ENCODE data around the gene NKAIN1. TPM values are rescaled to one million over a fixed set of nuclear protein-coding genes. Genes with fewer than 3 reads are reported as not detected.
"Not testable (repeated sequence)": the region's sequence is repeated elsewhere in the genome, so short reads cannot be mapped to it uniquely, and the experiment has no call there.

The NKAIN1 gene
- total RNA-seq, 4 donors from 2014 or later: 0.09 to 0.30 (median 0.12) TPM; not detected in 1

- H3K27ac ChIP-seq: no peak overlapping the region
- intact Hi-C loops (cut with DNase I): no loop called here
- H3K4me1 ChIP-seq: no peaks in the 10 kb centered on the region
- H3K9me3 ChIP-seq: no peaks in the 10 kb centered on the region
- no peaks in the 10 kb centered on the region for H3K36me3 ChIP-seq
- no peak overlapping the region for H3K4me3 ChIP-seq
- no peak for DNase-seq
- H3K27me3 ChIP-seq: no peaks in the 10 kb centered on the region
- TF ChIP-seq POLR2A (IDR thresholded peaks at IDR 0.05) (no peak), CTCF (IDR thresholded peaks at IDR 0.05) (no peak)
- WGBS, 2 donors: 85 to 87% methylated on average over 4 of the region's 4 CpGs
Measured at GRCh38 chr1:31143455-31143854, 96.2 kb downstream of the NKAIN1 start.

GRCh38 chr1:31142406-31142805, 97.3 kb downstream of the NKAIN1 start:
- H3K4me1 ChIP-seq: no peaks in the 10 kb centered on the region
- intact Hi-C loops (cut with DNase I): no loop called here
- H3K27ac ChIP-seq: no peak overlapping the region
- WGBS, 2 donors: 92 to 100% methylated on average over 4 of the region's 4 CpGs
- no peaks in the 10 kb centered on the region for H3K27me3 ChIP-seq
- H3K4me3 ChIP-seq: no peak overlapping the region
- H3K36me3 ChIP-seq: no peaks in the 10 kb centered on the region
- no peaks in the 10 kb centered on the region for H3K9me3 ChIP-seq
- DNase-seq: no peak
- TF ChIP-seq POLR2A (IDR thresholded peaks at IDR 0.05): no peak
- TF ChIP-seq CTCF (IDR thresholded peaks at IDR 0.05): no peak

- Histone ChIP-seq H3K4me3 (no peak overlapping the region), H3K27me3 (no peaks in the 10 kb centered on the region), H3K4me1 (no peaks in the 10 kb centered on the region), H3K27ac (no peak overlapping the region), H3K36me3 (no peaks in the 10 kb centered on the region), H3K9me3 (no peaks in the 10 kb centered on the region)
- TF ChIP-seq CTCF (IDR thresholded peaks at IDR 0.05): no peak
- no peak for TF ChIP-seq POLR2A (IDR thresholded peaks at IDR 0.05)
- intact Hi-C loops (cut with DNase I): no loop called here
- no peak for DNase-seq
- WGBS, 2 donors: 36 to 42% methylated on average over 7 of the region's 7 CpGs
Measured at GRCh38 chr1:31140299-31140698, 99.4 kb downstream of the NKAIN1 start.

GRCh38 chr1:31138797-31139521, 100.7 kb downstream of the NKAIN1 start:
- intact Hi-C loops (cut with DNase I): not testable (repeated sequence)
- 87 to 94% methylated on average over 9 to 12 of the region's 12 CpGs for WGBS, 2 donors

GRCh38 chr1:31137873-31138272, 101.8 kb downstream of the NKAIN1 start:
- intact Hi-C loops (cut with DNase I): not testable (repeated sequence)
- WGBS, 2 donors: 75 to 87% methylated on average over 3 of the region's 3 CpGs

More at GRCh38 chr1:31138797-31139521, 100.7 kb downstream of the NKAIN1 start:
- not testable (repeated sequence) for H3K4me1 ChIP-seq, H3K36me3 ChIP-seq, H3K27me3 ChIP-seq, H3K9me3 ChIP-seq, H3K27ac ChIP-seq, DNase-seq, H3K4me3 ChIP-seq

GRCh38 chr1:31135973-31136600, 103.6 kb downstream of the NKAIN1 start:
- 63 to 73% methylated on average over 2 of the region's 2 CpGs for WGBS, 2 donors
- Histone ChIP-seq H3K4me1 (no peaks in the 10 kb centered on the region), H3K36me3 (no peaks in the 10 kb centered on the region), H3K4me3 (no peak overlapping the region), H3K27ac (no peak overlapping the region), H3K9me3 (no peaks in the 10 kb centered on the region), H3K27me3 (no peaks in the 10 kb centered on the region)
- TF ChIP-seq POLR2A (IDR thresholded peaks at IDR 0.05): no peak
- no peak for TF ChIP-seq CTCF (IDR thresholded peaks at IDR 0.05)
- intact Hi-C loops (cut with DNase I): no loop called here
- DNase-seq: no peak

More at GRCh38 chr1:31137873-31138272, 101.8 kb downstream of the NKAIN1 start:
- not testable (repeated sequence) for H3K9me3 ChIP-seq, DNase-seq, H3K4me3 ChIP-seq, H3K36me3 ChIP-seq, H3K4me1 ChIP-seq, H3K27ac ChIP-seq, H3K27me3 ChIP-seq

Data from esophagus squamous epithelium (tissue), 5 donors.